Mucosa of descending colon (tissue), 3 donors: ENCODE measurements around the gene CXCR6. TPM values are rescaled to one million over a fixed set of nuclear protein-coding genes. Genes with fewer than 3 reads are reported as not detected.

ENCODE experiments used
- ATAC-seq: fragments of 200-7000 bp; cut with Tn5 transposase; one replicate; pipeline ENCODE4 v1.9.1; 2020; ENCODE audit warnings: mild to moderate bottlenecking, moderate library complexity
- DNase-seq, 3 donors: peaks; one replicate each; pipeline ENCODE4 v3.0.0-alpha.2; 2020
- H3K36me3 ChIP-seq: fragments of 200-600 bp; one replicate; pipeline ENCODE4 v1.8.0; 2021; ENCODE audit warnings: low read depth, mild to moderate bottlenecking
- H3K4me1 ChIP-seq: fragments of 200-600 bp; one replicate; pipeline ENCODE4 v1.8.0; 2021; ENCODE audit warnings: low read depth, mild to moderate bottlenecking
- H3K4me3 ChIP-seq: fragments of 200-600 bp; one replicate; pipeline ENCODE4 v1.8.0; 2021; ENCODE audit warnings: mild to moderate bottlenecking
- H3K9me3 ChIP-seq: fragments of 200-600 bp; one replicate; pipeline ENCODE4 v1.8.0; 2021; ENCODE audit warnings: mild to moderate bottlenecking
- intact Hi-C, 2 donors: fragments of 100-400 bp; cut with DNase I in 1 of 2; cut with micrococcal nuclease in 1 of 2; formaldehyde crosslinking; loops; one replicate each; pipeline versions ENCODE4 v1.11.0 to v1.11.1; 2022; cut with DNase I, micrococcal nuclease
- total RNA-seq, 3 donors: library from RNA; stranded (reverse); fragmentation: NEBNext Ultra II Directional in 2 of 3; extraction: Animal tissue kit (Norgen Biotek cat#: 25700) in 2 of 3; gene quantifications; one replicate each; pipeline versions ENCODE4 v1.2.1 to v1.2.4, GENCODE V29; 2021 to 2023
- TF ChIP-seq, protein P1 (sequence below): fragments of 200-600 bp; IDR thresholded peaks from one replicate; pipeline ENCODE4 v1.8.0; 2022; ENCODE audit warnings: antibody characterized with exemption, mild to moderate bottlenecking
- donor health status: DM: no; HTN: no; CAD: no; lungs with moderate emphysema.
- donor health status: DM: no; HTN: no; CAD: no.
- donor health status: DM: no; HTN: yes; CAD: no.

Gene CXCR6
- total RNA-seq, 3 donors from 2014 or later: 1.5 to 3.6 (median 1.7) TPM

- intact Hi-C loops: no loop called here
- TF ChIP-seq, protein P1, sequence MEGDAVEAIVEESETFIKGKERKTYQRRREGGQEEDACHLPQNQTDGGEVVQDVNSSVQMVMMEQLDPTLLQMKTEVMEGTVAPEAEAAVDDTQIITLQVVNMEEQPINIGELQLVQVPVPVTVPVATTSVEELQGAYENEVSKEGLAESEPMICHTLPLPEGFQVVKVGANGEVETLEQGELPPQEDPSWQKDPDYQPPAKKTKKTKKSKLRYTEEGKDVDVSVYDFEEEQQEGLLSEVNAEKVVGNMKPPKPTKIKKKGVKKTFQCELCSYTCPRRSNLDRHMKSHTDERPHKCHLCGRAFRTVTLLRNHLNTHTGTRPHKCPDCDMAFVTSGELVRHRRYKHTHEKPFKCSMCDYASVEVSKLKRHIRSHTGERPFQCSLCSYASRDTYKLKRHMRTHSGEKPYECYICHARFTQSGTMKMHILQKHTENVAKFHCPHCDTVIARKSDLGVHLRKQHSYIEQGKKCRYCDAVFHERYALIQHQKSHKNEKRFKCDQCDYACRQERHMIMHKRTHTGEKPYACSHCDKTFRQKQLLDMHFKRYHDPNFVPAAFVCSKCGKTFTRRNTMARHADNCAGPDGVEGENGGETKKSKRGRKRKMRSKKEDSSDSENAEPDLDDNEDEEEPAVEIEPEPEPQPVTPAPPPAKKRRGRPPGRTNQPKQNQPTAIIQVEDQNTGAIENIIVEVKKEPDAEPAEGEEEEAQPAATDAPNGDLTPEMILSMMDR: no peak
- H3K4me1 ChIP-seq: no peaks in the 10 kb centered on the region
- no peaks in the 10 kb centered on the region for H3K9me3 ChIP-seq
- H3K4me3 ChIP-seq: no peak overlapping the region
- H3K36me3 ChIP-seq: peaks cover 6% of the 10 kb centered on the region
- DNase-seq (no peak), ATAC-seq (no peak)
These were observed 20.2 kb upstream of the CXCR6 start for GRCh38 chr3:45922950-45923590.

- no peak for ATAC-seq
- intact Hi-C loops: no loop called here
- H3K9me3 ChIP-seq: no peaks in the 10 kb centered on the region
- TF ChIP-seq, protein P1: no peak
- no peaks in the 10 kb centered on the region for H3K4me1 ChIP-seq
- no peak for DNase-seq
- H3K4me3 ChIP-seq: no peak overlapping the region
- peaks cover 6% of the 10 kb centered on the region for H3K36me3 ChIP-seq
These were observed 19.5 kb upstream of the CXCR6 start for GRCh38 chr3:45923755-45924154.

DNA sequence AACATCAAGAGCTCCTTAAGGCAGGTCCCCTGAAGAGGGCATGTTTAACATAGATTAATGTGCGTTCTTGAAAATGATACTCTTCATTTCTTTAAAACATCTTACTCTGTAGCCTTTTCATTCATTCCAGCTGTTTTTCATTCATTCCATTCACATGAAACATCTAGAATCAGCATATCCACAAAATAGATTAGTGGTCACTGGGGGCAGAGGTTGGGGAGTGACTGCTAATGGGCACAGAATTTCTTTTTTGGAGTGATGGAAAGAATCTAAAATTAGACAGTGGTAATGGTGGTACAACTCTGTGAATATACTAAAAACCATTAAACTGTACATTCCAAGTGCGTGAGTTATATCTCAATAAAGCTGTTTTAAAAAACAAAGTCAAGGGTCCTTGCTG lies 15.4 kb upstream of the CXCR6 start:
- intact Hi-C loops: no loop called here
- Histone ChIP-seq H3K36me3 (peaks cover 10% of the 10 kb centered on the region), H3K9me3 (no peaks in the 10 kb centered on the region), H3K4me1 (no peaks in the 10 kb centered on the region), H3K4me3 (no peak overlapping the region)
- ATAC-seq: no peak
- DNase-seq: no peak
- TF ChIP-seq, protein P1: no peak

GRCh38 chr3:45929042-45929679 lies 14.1 kb upstream of the CXCR6 start:
- peaks cover 7% of the 10 kb centered on the region for H3K36me3 ChIP-seq
- DNase-seq (peak in 2 of 3 donors; percentile 57 to 61), ATAC-seq (peak; percentile 79)
- intact Hi-C loops: no loop called here
- H3K9me3 ChIP-seq: no peaks in the 10 kb centered on the region
- H3K4me1 ChIP-seq: no peaks in the 10 kb centered on the region
- TF ChIP-seq, protein P1: peak; percentile 42
- H3K4me3 ChIP-seq: no peak overlapping the region

GRCh38 chr3:45931496-45931895 lies 11.8 kb upstream of the CXCR6 start:
- H3K9me3 ChIP-seq: no peaks in the 10 kb centered on the region
- ATAC-seq: no peak
- H3K4me1 ChIP-seq: no peaks in the 10 kb centered on the region
- intact Hi-C loops: loop anchor here in 1 of 2 donors (10.0 kb wide), 1 partner anchor 443 kb away; the partner anchor contains the start of gene CCR5
- H3K4me3 ChIP-seq: no peak overlapping the region
- TF ChIP-seq, protein P1: no peak
- peaks cover 7% of the 10 kb centered on the region for H3K36me3 ChIP-seq
- no peak for DNase-seq
